Measurements from ENCODE around the gene TBC1D32.
"Not testable (repeated sequence)": the region's sequence is repeated elsewhere in the genome, so short reads cannot be mapped to it uniquely, and the experiment has no call there.

TBC1D32 gene

DNA sequence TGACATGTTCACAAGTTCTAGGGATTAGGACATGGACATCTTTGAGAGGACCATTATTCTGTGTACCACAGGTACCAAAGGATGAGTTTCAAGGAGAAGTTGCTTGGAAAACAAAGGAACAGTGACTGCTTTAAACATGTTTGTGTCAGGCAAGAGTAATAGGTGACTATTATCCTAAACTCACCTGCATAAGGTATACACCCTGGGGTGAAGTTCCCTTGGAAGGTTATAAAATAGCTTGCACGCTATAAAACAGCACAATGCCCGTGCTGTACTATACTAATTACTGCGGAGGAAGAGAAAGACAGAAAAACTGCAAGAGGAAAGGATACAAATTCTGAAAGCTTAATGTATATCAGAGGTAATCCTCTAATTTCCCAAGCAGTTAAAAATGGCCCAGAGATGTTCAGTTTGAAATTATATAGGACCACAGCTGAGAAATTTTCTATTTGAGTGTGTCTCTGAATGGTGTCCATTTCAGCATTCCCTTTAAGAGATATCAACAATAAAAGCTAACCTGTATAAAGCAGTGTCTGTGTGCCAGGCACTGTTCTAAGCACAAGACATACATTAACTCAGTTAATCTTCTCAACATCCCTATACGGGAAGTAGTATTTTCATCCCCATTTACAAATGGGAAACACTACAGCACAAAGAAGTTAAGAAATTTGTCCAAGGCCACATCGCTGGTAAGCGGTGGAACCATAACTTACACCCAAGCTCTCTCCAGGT, 19.7 kb downstream of the TBC1D32 start:
- H3K14ac ChIP-seq (ENCODE audit: low read length), result no peak overlapping the region
- H2AFZ ChIP-seq (ENCODE audit: insufficient read depth, low read length, poor library complexity), result no peak overlapping the region
- H2BK5ac ChIP-seq (ENCODE audit: low read depth, low read length, poor library complexity), result no peak overlapping the region
- no peak overlapping the region for H2AK5ac ChIP-seq (ENCODE audit: low read length)
- no peak overlapping the region for H3K4me2 ChIP-seq (ENCODE audit: low read length)
- no peaks in the 10 kb centered on the region for H3K36me3 ChIP-seq (ENCODE audit: control insufficient read depth in 1 of 2, insufficient read depth in 2 of 2, low read length in 2 of 2)
- H3K18ac ChIP-seq (ENCODE audit: low read length), result no peak overlapping the region
- H3K4me3 ChIP-seq (ENCODE audit: low read depth, low read length), result no peak overlapping the region
- no peak overlapping the region for H3K27ac ChIP-seq (ENCODE audit: low read depth, low read length)
- no peak overlapping the region for H4K91ac ChIP-seq (ENCODE audit: low read depth, low read length)
- H3K27me3 ChIP-seq (ENCODE audit: insufficient read depth, low read length), result no peaks in the 10 kb centered on the region
- no peak overlapping the region for H4K12ac ChIP-seq (ENCODE audit: low read depth, low read length)
- H3K4ac ChIP-seq (ENCODE audit: low read depth, low read length), result no peak overlapping the region
- H3K79me1 ChIP-seq (ENCODE audit: low read length), result no peaks in the 10 kb centered on the region
- no CpG with 5 or more reads among the region's 6 CpGs for WGBS (ENCODE audit: extremely low coverage, insufficient coverage, insufficient read length)
- no peaks in the 10 kb centered on the region for H3K4me1 ChIP-seq (ENCODE audit: control insufficient read depth in 1 of 2, insufficient read depth in 2 of 2, low read length in 2 of 2)
- H3K23ac ChIP-seq (ENCODE audit: low read length), result no peak overlapping the region
- no peak overlapping the region for H4K8ac ChIP-seq (ENCODE audit: low read depth, low read length)
- no peaks in the 10 kb centered on the region for H3K9me3 ChIP-seq (ENCODE audit: insufficient read depth, low read depth, low read length)
- DNase-seq, result no peak
- no peak overlapping the region for H2BK120ac ChIP-seq (ENCODE audit: insufficient read depth, low read length, poor library complexity)
- no peak overlapping the region for H3K9ac ChIP-seq (ENCODE audit: low read length)
- no peak overlapping the region for H2BK12ac ChIP-seq (ENCODE audit: low read length)
- no peaks in the 10 kb centered on the region for H3K79me2 ChIP-seq (ENCODE audit: control insufficient read depth, insufficient read depth, low read length, poor library complexity)

GRCh38 chr6:121311814-121312213, 22.5 kb downstream of the TBC1D32 start:
- H3K79me2 ChIP-seq (ENCODE audit: control insufficient read depth, insufficient read depth, low read length, poor library complexity); H3K4ac ChIP-seq (ENCODE audit: low read depth, low read length); H3K18ac ChIP-seq (ENCODE audit: low read length); H3K9me3 ChIP-seq (ENCODE audit: insufficient read depth, low read depth, low read length); H3K36me3 ChIP-seq (ENCODE audit: control insufficient read depth in 1 of 2, insufficient read depth in 2 of 2, low read length in 2 of 2); H4K8ac ChIP-seq (ENCODE audit: low read depth, low read length); H2AK5ac ChIP-seq (ENCODE audit: low read length); H2BK120ac ChIP-seq (ENCODE audit: insufficient read depth, low read length, poor library complexity); DNase-seq; H2AFZ ChIP-seq (ENCODE audit: insufficient read depth, low read length, poor library complexity); H3K9ac ChIP-seq (ENCODE audit: low read length); H4K12ac ChIP-seq (ENCODE audit: low read depth, low read length); H3K14ac ChIP-seq (ENCODE audit: low read length); H3K4me3 ChIP-seq (ENCODE audit: low read depth, low read length); H2BK5ac ChIP-seq (ENCODE audit: low read depth, low read length, poor library complexity); H4K91ac ChIP-seq (ENCODE audit: low read depth, low read length); H3K79me1 ChIP-seq (ENCODE audit: low read length); H2BK12ac ChIP-seq (ENCODE audit: low read length); H3K4me1 ChIP-seq (ENCODE audit: control insufficient read depth in 1 of 2, insufficient read depth in 2 of 2, low read length in 2 of 2); H3K27ac ChIP-seq (ENCODE audit: low read depth, low read length); H3K4me2 ChIP-seq (ENCODE audit: low read length); H3K27me3 ChIP-seq (ENCODE audit: insufficient read depth, low read length); H3K23ac ChIP-seq (ENCODE audit: low read length): not testable (repeated sequence)
- no CpG with 5 or more reads among the region's 5 CpGs for WGBS (ENCODE audit: extremely low coverage, insufficient coverage, insufficient read length)

DNA sequence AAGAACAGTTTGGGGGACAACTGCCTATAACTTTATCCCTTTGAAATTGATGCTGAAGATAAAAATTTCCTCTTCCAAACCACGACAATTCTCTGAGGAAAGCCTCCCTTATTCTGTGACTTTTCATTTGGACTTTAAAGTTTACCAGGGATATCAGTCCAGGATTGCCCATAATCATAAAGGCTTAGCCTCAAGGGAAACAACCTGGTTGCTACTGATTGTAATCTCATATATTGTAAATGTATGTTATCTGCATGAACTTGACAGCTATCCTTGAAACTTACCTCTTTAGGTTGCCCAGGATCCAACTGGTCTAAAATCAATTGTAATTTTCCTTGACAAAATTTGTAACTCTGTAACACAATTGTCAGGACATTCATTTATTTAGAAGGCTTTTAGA, 23.8 kb downstream of the TBC1D32 start:
- Histone ChIP-seq H3K14ac (ENCODE audit: low read length) (no peak overlapping the region), H4K8ac (ENCODE audit: low read depth, low read length) (no peak overlapping the region), H3K4ac (ENCODE audit: low read depth, low read length) (no peak overlapping the region), H2AFZ (ENCODE audit: insufficient read depth, low read length, poor library complexity) (no peak overlapping the region), H3K9ac (ENCODE audit: low read length) (no peak overlapping the region), H2BK120ac (ENCODE audit: insufficient read depth, low read length, poor library complexity) (no peak overlapping the region), H3K9me3 (ENCODE audit: insufficient read depth, low read depth, low read length) (no peaks in the 10 kb centered on the region), H3K27me3 (ENCODE audit: insufficient read depth, low read length) (no peaks in the 10 kb centered on the region), H3K79me1 (ENCODE audit: low read length) (no peaks in the 10 kb centered on the region), H2BK5ac (ENCODE audit: low read depth, low read length, poor library complexity) (no peak overlapping the region), H4K91ac (ENCODE audit: low read depth, low read length) (no peak overlapping the region), H3K18ac (ENCODE audit: low read length) (no peak overlapping the region), H2AK5ac (ENCODE audit: low read length) (no peak overlapping the region), H3K79me2 (ENCODE audit: control insufficient read depth, insufficient read depth, low read length, poor library complexity) (no peaks in the 10 kb centered on the region), H3K4me1 (ENCODE audit: control insufficient read depth in 1 of 2, insufficient read depth in 2 of 2, low read length in 2 of 2) (no peaks in the 10 kb centered on the region), H3K27ac (ENCODE audit: low read depth, low read length) (no peak overlapping the region), H3K36me3 (ENCODE audit: control insufficient read depth in 1 of 2, insufficient read depth in 2 of 2, low read length in 2 of 2) (no peaks in the 10 kb centered on the region), H3K23ac (ENCODE audit: low read length) (no peak overlapping the region), H4K12ac (ENCODE audit: low read depth, low read length) (no peak overlapping the region), H3K4me3 (ENCODE audit: low read depth, low read length) (no peak overlapping the region), H3K4me2 (ENCODE audit: low read length) (no peak overlapping the region), H2BK12ac (ENCODE audit: low read length) (no peak overlapping the region)
- no peak for DNase-seq
- no CpG with 5 or more reads among the region's 1 CpG for WGBS (ENCODE audit: extremely low coverage, insufficient coverage, insufficient read length)

DNA sequence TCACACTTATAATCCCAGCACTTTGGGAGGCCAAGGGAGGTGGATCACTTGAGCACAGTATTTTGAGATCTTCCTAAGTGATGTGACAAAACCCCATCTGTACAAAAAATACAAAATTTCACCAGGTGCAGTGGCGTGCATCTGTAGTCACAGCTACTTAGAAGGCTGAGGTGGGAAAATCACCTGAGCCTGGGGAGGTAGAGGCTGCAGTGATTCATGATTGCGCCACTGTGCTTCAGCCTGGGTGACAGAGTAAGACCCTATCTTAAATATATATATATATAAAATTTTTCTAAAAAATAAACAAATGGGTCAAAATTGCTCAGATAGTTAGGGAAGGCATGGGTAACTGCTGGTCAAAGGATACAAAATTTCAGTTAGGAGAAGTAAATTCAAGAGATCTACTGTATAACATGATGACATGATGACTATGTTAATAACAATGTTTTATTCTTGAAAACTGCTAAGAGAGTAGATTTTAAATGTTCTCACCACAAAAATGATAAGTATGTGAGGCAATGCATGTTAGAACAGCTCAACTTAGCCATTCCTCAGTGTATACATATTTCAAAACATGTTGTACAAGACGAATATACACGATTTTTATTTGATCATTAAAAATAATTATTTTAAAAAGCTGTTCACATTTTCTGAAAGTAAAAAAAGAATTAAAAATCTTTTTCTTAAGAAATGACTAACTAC, 24.4 kb downstream of the TBC1D32 start:
- no peak overlapping the region for H3K18ac ChIP-seq (ENCODE audit: low read length)
- H4K12ac ChIP-seq (ENCODE audit: low read depth, low read length), result no peak overlapping the region
- no peak overlapping the region for H2BK120ac ChIP-seq (ENCODE audit: insufficient read depth, low read length, poor library complexity)
- H2AK5ac ChIP-seq (ENCODE audit: low read length), result no peak overlapping the region
- no peaks in the 10 kb centered on the region for H3K79me2 ChIP-seq (ENCODE audit: control insufficient read depth, insufficient read depth, low read length, poor library complexity)
- H3K36me3 ChIP-seq (ENCODE audit: control insufficient read depth in 1 of 2, insufficient read depth in 2 of 2, low read length in 2 of 2), result no peaks in the 10 kb centered on the region
- peak in 1 of 2 donors; percentile 4 for DNase-seq
- no peak overlapping the region for H4K91ac ChIP-seq (ENCODE audit: low read depth, low read length)
- H2AFZ ChIP-seq (ENCODE audit: insufficient read depth, low read length, poor library complexity), result no peak overlapping the region
- no peaks in the 10 kb centered on the region for H3K27me3 ChIP-seq (ENCODE audit: insufficient read depth, low read length)
- no peak overlapping the region for H2BK5ac ChIP-seq (ENCODE audit: low read depth, low read length, poor library complexity)
- no peaks in the 10 kb centered on the region for H3K79me1 ChIP-seq (ENCODE audit: low read length)
- no peak overlapping the region for H3K9ac ChIP-seq (ENCODE audit: low read length)
- H3K4ac ChIP-seq (ENCODE audit: low read depth, low read length), result no peak overlapping the region
- no peak overlapping the region for H3K4me2 ChIP-seq (ENCODE audit: low read length)
- H3K4me1 ChIP-seq (ENCODE audit: control insufficient read depth in 1 of 2, insufficient read depth in 2 of 2, low read length in 2 of 2), result no peaks in the 10 kb centered on the region
- H3K23ac ChIP-seq (ENCODE audit: low read length), result no peak overlapping the region
- no peak overlapping the region for H4K8ac ChIP-seq (ENCODE audit: low read depth, low read length)
- no peak overlapping the region for H3K4me3 ChIP-seq (ENCODE audit: low read depth, low read length)
- H3K9me3 ChIP-seq (ENCODE audit: insufficient read depth, low read depth, low read length), result no peaks in the 10 kb centered on the region
- H3K27ac ChIP-seq (ENCODE audit: low read depth, low read length), result no peak overlapping the region
- no CpG with 5 or more reads among the region's 4 CpGs for WGBS (ENCODE audit: extremely low coverage, insufficient coverage, insufficient read length)
- no peak overlapping the region for H2BK12ac ChIP-seq (ENCODE audit: low read length)
- no peak overlapping the region for H3K14ac ChIP-seq (ENCODE audit: low read length)

All from trophoblast cell (in vitro differentiated cells and primary cell).